Thyroid gland (tissue), 4 donors: ENCODE measurements around the gene AKAP10. TPM values are rescaled to one million over a fixed set of nuclear protein-coding genes. Genes with fewer than 3 reads are reported as not detected.
A peak's percentile ranks its signal among the peaks of the same experiment; 100 is the strongest.

Source experiments
- DNase-seq, 2 donors: peaks; one replicate each; pipeline ENCODE4 v3.0.0-alpha.2; 2019
- H3K27ac ChIP-seq, 3 donors: fragments of 200-600 bp; sonication (generic); 1 replicate in 2 of 3; 2 replicates in 1 of 3; pipeline ENCODE4 v1.5.1; 2016 to 2019; ENCODE audit warnings: mild to moderate bottlenecking in 1 of 3, moderate library complexity in 1 of 3
- H3K27me3 ChIP-seq: fragments of 200-600 bp; sonication (generic); one replicate; pipeline ENCODE4 v1.5.1; 2019
- H3K36me3 ChIP-seq, 2 donors: fragments of 200-600 bp; sonication (generic); one replicate each; pipeline ENCODE4 v1.5.1; 2016 to 2019
- H3K4me1 ChIP-seq, 2 donors: fragments of 200-600 bp; sonication (generic); one replicate each; pipeline ENCODE4 v1.5.1; 2017 to 2019
- H3K4me3 ChIP-seq, 3 donors: fragments of 200-600 bp; sonication (generic); replicated peaks in 1 of 3; 1 replicate in 2 of 3; 2 replicates in 1 of 3; pipeline ENCODE4 v1.5.1; 2016; ENCODE audit warnings: mild to moderate bottlenecking in 1 of 3
- H3K9me3 ChIP-seq: fragments of 200-600 bp; sonication (generic); one replicate; pipeline ENCODE4 v1.5.1; 2017
- POLR2A ChIP-seq, 2 donors: fragments of 450-650 bp; IDR thresholded peaks; one replicate each; pipeline ENCODE4 v1.6.1; 2017; ENCODE audit warnings: antibody characterized with exemption in 2 of 2, mild to moderate bottlenecking in 2 of 2, moderate library complexity in 1 of 2
- WGBS, 2 donors: methylation state at CpG; one replicate each; pipeline ENCODE4 v1.1.5; 2017; 5-methylcytosine and 5-hydroxymethylcytosine counted together
- intact Hi-C: fragments of 100-400 bp; cut with DNase I; formaldehyde crosslinking; loops from one replicate; pipeline ENCODE4 v1.15.1; 2023
- total RNA-seq, 4 donors: library from RNA; depleted of rRNA; stranded (reverse); fragments of >200 nt; gene quantifications; one replicate each; pipeline ENCODE4 v1.2.3, GENCODE V29; 2016
- TF ChIP-seq, protein P1 (sequence below), 6 experiments: fragments of 200-600 bp in 3 of 6; fragments of 450-650 bp in 3 of 6; sonication (generic) in 3 of 6; IDR thresholded peaks; one replicate each; pipeline ENCODE4 v1.5.1; 2016 to 2019; ENCODE audit warnings: antibody characterized with exemption in 6 of 6, mild to moderate bottlenecking in 2 of 6, inconsistent platforms in 1 of 6, moderate library complexity in 1 of 6

Gene AKAP10
- total RNA-seq, 4 donors from 2014 or later: 34.6 to 65.0 (median 42.0) TPM

DNA sequence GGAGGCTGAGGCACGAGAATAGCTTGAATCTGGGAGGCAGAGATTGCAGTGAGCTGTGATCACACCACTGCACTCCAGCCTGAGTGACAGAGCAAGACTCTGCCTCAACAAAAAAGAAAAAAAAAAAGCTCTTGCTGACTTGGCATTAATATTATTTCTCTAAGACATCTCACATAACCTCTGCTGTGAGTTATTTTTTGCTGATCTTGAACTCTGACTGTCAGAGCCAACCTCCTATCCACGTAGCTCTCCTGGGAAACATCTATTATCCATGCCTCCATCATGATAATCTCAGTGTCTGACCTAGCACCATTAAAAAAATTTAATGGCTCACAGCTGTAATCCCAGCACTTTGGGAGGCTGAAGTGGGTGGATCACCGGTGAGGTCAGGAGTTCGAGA lies 97.2 kb downstream of the AKAP10 start:
- no peak overlapping the region for H3K27ac ChIP-seq
- no peaks in the 10 kb centered on the region for H3K27me3 ChIP-seq
- TF ChIP-seq, protein P1, sequence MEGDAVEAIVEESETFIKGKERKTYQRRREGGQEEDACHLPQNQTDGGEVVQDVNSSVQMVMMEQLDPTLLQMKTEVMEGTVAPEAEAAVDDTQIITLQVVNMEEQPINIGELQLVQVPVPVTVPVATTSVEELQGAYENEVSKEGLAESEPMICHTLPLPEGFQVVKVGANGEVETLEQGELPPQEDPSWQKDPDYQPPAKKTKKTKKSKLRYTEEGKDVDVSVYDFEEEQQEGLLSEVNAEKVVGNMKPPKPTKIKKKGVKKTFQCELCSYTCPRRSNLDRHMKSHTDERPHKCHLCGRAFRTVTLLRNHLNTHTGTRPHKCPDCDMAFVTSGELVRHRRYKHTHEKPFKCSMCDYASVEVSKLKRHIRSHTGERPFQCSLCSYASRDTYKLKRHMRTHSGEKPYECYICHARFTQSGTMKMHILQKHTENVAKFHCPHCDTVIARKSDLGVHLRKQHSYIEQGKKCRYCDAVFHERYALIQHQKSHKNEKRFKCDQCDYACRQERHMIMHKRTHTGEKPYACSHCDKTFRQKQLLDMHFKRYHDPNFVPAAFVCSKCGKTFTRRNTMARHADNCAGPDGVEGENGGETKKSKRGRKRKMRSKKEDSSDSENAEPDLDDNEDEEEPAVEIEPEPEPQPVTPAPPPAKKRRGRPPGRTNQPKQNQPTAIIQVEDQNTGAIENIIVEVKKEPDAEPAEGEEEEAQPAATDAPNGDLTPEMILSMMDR (IDR thresholded peaks at IDR 0.05): no peak
- TF ChIP-seq POLR2A (IDR thresholded peaks at IDR 0.05): no peak
- intact Hi-C loops: no loop called here
- H3K9me3 ChIP-seq: no peaks in the 10 kb centered on the region
- H3K4me3 ChIP-seq: no peak overlapping the region
- H3K4me1 ChIP-seq: no peaks in the 10 kb centered on the region
- no peak for DNase-seq
- 90 to 91% methylated on average over 4 of the region's 4 CpGs for WGBS, 2 donors
- H3K36me3 ChIP-seq: no peaks in the 10 kb centered on the region

- 51 to 54% methylated on average over 6 of the region's 6 CpGs for WGBS, 2 donors
- DNase-seq: no peak
- Histone ChIP-seq H3K4me1 (no peaks in the 10 kb centered on the region), H3K9me3 (no peaks in the 10 kb centered on the region), H3K4me3 (no peak overlapping the region), H3K27me3 (no peaks in the 10 kb centered on the region), H3K27ac (no peak overlapping the region), H3K36me3 (no peaks in the 10 kb centered on the region)
- no peak for TF ChIP-seq POLR2A (IDR thresholded peaks at IDR 0.05)
- TF ChIP-seq, protein P1 (IDR thresholded peaks at IDR 0.05): no peak
- intact Hi-C loops: no loop called here
These were observed 100.2 kb downstream of the AKAP10 start for GRCh38 chr17:19877364-19877945.

DNA sequence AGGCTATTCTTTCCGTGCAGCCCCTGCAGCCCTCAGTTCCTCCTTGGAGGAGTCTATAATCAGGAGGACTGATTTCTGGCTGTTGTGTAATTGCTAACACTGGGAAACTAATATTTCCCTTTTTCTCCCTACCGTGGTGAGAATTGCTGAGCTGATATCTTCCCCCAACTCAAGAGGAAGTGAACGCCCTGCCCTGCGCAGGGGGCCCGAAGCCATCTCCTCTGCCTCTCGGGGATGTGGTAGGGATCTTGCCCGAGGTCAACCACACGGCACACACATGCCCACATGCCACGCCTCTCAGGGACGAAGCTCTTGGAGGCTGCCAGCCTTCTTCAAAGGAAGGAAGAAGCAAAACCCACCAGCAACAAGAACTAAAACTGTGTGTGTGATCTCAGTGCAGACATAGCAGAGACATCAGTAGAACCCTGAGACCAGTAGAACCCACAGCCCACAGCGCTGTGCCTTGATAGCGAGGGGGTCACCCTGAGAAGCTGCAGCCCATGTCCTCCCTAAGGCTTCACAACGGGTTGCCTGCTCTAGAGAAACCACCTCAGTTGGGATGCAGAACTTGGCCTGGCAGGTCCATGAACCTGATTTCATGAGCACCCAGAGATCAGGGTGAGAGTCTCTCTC lies 101.0 kb downstream of the AKAP10 start:
- H3K9me3 ChIP-seq: no peaks in the 10 kb centered on the region
- H3K4me3 ChIP-seq: no peak overlapping the region
- H3K27me3 ChIP-seq: no peaks in the 10 kb centered on the region
- TF ChIP-seq, protein P1 (IDR thresholded peaks at IDR 0.05): no peak
- TF ChIP-seq POLR2A (IDR thresholded peaks at IDR 0.05): no peak
- no peaks in the 10 kb centered on the region for H3K36me3 ChIP-seq
- no peak overlapping the region for H3K27ac ChIP-seq
- no peaks in the 10 kb centered on the region for H3K4me1 ChIP-seq
- intact Hi-C loops: no loop called here
- 77 to 78% methylated on average over 13 of the region's 13 CpGs for WGBS, 2 donors
- peak in 1 of 2 donors; percentile 10 for DNase-seq

DNA sequence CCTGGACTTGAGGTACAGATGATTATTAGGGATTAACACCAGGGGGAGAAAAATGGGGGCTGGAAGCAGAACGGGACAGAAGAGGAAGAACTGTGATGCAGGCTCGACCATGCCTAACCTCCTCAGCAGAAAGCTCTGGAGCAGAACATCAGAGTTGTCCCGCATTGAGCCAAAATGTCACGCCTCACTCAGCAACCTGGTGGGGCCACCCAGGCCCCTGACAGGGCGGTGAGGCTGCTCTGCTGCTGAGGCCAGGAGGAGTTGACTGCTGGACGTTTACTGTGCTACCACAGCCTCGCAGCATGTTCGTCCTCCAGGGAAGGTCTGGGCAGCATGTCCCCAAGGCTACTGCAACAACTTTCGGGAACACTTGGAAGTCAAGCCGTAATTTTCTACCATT lies 103.4 kb downstream of the AKAP10 start:
- TF ChIP-seq, protein P1 (IDR thresholded peaks at IDR 0.05): no peak
- TF ChIP-seq POLR2A (IDR thresholded peaks at IDR 0.05): no peak
- 67 to 70% methylated on average over 10 of the region's 10 CpGs for WGBS, 2 donors
- Histone ChIP-seq H3K4me1 (no peaks in the 10 kb centered on the region), H3K4me3 (no peak overlapping the region), H3K27ac (no peak overlapping the region), H3K27me3 (no peaks in the 10 kb centered on the region), H3K36me3 (no peaks in the 10 kb centered on the region), H3K9me3 (no peaks in the 10 kb centered on the region)
- intact Hi-C loops: no loop called here
- DNase-seq: no peak

- DNase-seq: no peak
- no peak overlapping the region for H3K27ac ChIP-seq
- WGBS, 2 donors: 84 to 93% methylated on average over 3 of the region's 3 CpGs
- TF ChIP-seq, protein P1 (IDR thresholded peaks at IDR 0.05): no peak
- TF ChIP-seq POLR2A (IDR thresholded peaks at IDR 0.05): no peak
- no peaks in the 10 kb centered on the region for H3K27me3 ChIP-seq
- no peaks in the 10 kb centered on the region for H3K4me1 ChIP-seq
- no peaks in the 10 kb centered on the region for H3K9me3 ChIP-seq
- no peak overlapping the region for H3K4me3 ChIP-seq
- intact Hi-C loops: no loop called here
- no peaks in the 10 kb centered on the region for H3K36me3 ChIP-seq
These were observed 104.3 kb downstream of the AKAP10 start for GRCh38 chr17:19873346-19873745.
